VCaP (cell line): ENCODE results near the gene DBF4B.

ENCODE experiments used
- H3K27ac ChIP-seq: fragments of 450-650 bp; 2 replicates; pipeline ENCODE4 v1.5.1; 2017
- CTCF ChIP-seq: fragments of 450-650 bp; conservative IDR thresholded peaks from 2 replicates; pipeline ENCODE4 v1.5.1; 2017; ENCODE audit warnings: mild to moderate bottlenecking, moderate library complexity

The DBF4B gene

GRCh38 chr17:44763170-44763569 is 54.7 kb downstream of the DBF4B start:
- no peak for TF ChIP-seq CTCF
- no peak overlapping the region for H3K27ac ChIP-seq

GRCh38 chr17:44765965-44766364 is 57.5 kb downstream of the DBF4B start:
- no peak overlapping the region for H3K27ac ChIP-seq
- no peak for TF ChIP-seq CTCF

GRCh38 chr17:44766409-44767038 is 58.1 kb downstream of the DBF4B start:
- H3K27ac ChIP-seq: no peak overlapping the region
- TF ChIP-seq CTCF: no peak

GRCh38 chr17:44767493-44767892 is 59.0 kb downstream of the DBF4B start:
- no peak for TF ChIP-seq CTCF
- H3K27ac ChIP-seq: no peak overlapping the region

GRCh38 chr17:44768505-44769142 is 60.2 kb downstream of the DBF4B start:
- TF ChIP-seq CTCF: no peak

GRCh38 chr17:44769230-44769629 is 60.8 kb downstream of the DBF4B start:
- no peak for TF ChIP-seq CTCF
- no peak overlapping the region for H3K27ac ChIP-seq

More at GRCh38 chr17:44768505-44769142, 60.2 kb downstream of the DBF4B start:
- no peak overlapping the region for H3K27ac ChIP-seq

- no peak for TF ChIP-seq CTCF
- no peak overlapping the region for H3K27ac ChIP-seq
Measured at GRCh38 chr17:44769647-44770084, 61.2 kb downstream of the DBF4B start.
